WERI-Rb-1 (cell line): Measurements from ENCODE around the gene UNC93A.

ENCODE experiments used
- DNase-seq: peaks from one replicate; pipeline ENCODE4 v3.0.0-alpha.2; 2020
- H3K27ac ChIP-seq: fragments of 250-450 bp; sonication (Bioruptor Pico); 2 replicates; pipeline ENCODE4 v1.5.1; 2020; ENCODE audit warnings: mild to moderate bottlenecking, moderate library complexity
- H3K27me3 ChIP-seq: fragments of 250-450 bp; sonication (Bioruptor Pico); 2 replicates; pipeline ENCODE4 v1.5.1; 2021; ENCODE audit warnings: mild to moderate bottlenecking, low read depth, moderate library complexity; ENCODE audit not compliant: insufficient read depth, severe bottlenecking
- H3K36me3 ChIP-seq: fragments of 250-450 bp; sonication (Bioruptor Pico); 2 replicates; pipeline ENCODE4 v1.5.1; 2020; ENCODE audit warnings: mild to moderate bottlenecking, moderate library complexity
- H3K4me3 ChIP-seq: 2 replicates; pipeline ENCODE4 v1.5.1; 2011; ENCODE audit warnings: low read depth, mild to moderate bottlenecking, control low read depth, low read length
- H3K9me3 ChIP-seq: fragments of 250-450 bp; sonication (Bioruptor Pico); 2 replicates; pipeline ENCODE4 v1.5.1; 2021; ENCODE audit warnings: mild to moderate bottlenecking, moderate library complexity; ENCODE audit not compliant: severe bottlenecking
- TF ChIP-seq, protein P1 (sequence below): IDR thresholded peaks from 2 replicates; pipeline ENCODE4 v1.5.1; 2011; ENCODE audit warnings: low read depth, mild to moderate bottlenecking, control low read depth, inconsistent platforms, low read length

The UNC93A gene

DNA sequence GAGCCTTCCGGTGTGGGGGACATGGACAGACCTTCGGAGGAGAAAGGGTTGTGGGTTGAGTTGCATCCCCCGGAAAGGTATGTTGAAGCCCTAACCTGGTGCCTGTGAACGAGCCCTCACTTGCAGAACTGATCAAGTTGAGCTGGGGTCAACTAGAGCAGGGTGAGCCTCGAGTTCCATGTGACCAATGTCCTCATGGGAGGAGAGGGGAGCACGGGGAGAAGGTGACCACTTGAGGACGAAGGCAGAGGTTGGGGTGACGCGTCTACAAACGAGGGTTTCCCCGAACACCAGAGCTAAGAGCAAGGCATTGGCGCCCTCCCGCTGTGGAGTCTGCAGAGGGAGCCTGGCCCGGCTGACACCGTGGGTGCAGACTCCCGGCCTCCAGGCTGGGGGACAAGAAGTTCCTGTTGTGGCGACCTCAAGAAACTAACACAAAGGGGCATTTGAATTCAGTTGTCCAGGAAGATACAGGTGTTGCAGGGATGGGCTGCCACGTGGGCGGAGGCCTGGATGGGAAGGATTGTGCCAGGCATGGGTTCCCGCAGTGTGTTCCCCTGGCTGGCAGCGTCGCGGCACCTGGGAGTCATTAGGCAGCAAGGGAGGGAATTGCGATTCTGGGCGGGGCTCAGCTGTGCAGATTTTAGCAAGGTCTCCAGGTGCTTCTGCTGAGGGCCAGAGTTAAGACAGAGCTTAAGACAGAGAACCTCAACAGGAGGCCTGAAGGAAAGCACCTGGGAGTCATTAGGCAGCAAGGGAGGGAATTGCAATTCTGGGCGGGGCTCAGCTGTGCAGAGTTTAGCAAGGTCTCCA, 20.4 kb upstream of the UNC93A start:
- DNase-seq: no peak
- Histone ChIP-seq H3K4me3 (no peak overlapping the region), H3K27me3 (no peaks in the 10 kb centered on the region), H3K27ac (no peak overlapping the region), H3K9me3 (peaks cover 9% of the 10 kb centered on the region), H3K36me3 (no peaks in the 10 kb centered on the region)
- TF ChIP-seq, protein P1, sequence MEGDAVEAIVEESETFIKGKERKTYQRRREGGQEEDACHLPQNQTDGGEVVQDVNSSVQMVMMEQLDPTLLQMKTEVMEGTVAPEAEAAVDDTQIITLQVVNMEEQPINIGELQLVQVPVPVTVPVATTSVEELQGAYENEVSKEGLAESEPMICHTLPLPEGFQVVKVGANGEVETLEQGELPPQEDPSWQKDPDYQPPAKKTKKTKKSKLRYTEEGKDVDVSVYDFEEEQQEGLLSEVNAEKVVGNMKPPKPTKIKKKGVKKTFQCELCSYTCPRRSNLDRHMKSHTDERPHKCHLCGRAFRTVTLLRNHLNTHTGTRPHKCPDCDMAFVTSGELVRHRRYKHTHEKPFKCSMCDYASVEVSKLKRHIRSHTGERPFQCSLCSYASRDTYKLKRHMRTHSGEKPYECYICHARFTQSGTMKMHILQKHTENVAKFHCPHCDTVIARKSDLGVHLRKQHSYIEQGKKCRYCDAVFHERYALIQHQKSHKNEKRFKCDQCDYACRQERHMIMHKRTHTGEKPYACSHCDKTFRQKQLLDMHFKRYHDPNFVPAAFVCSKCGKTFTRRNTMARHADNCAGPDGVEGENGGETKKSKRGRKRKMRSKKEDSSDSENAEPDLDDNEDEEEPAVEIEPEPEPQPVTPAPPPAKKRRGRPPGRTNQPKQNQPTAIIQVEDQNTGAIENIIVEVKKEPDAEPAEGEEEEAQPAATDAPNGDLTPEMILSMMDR: no peak

DNA sequence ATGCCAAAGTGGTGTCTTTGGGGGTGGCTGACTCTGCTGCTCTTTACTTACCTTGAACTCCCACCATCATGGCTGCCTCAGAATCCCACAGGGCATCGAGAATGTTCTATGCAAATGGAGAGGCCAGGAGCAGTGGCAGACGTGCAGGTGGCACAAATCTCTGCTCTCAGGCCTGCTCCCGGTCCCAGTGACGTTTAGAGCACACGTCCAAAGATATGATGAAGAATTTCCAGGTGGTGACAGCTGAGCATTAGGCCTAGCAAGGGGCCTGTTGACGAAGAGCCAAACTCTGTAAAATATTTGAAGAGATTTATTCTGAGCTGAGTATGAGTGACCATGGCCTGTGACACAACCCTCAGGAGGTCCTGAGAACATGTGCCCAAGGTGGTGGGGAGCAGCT, 19.0 kb upstream of the UNC93A start:
- Histone ChIP-seq H3K27me3 (no peaks in the 10 kb centered on the region), H3K9me3 (peaks cover 6% of the 10 kb centered on the region), H3K4me3 (no peak overlapping the region), H3K36me3 (no peaks in the 10 kb centered on the region), H3K27ac (no peak overlapping the region)
- no peak for DNase-seq
- TF ChIP-seq, protein P1: no peak

DNA sequence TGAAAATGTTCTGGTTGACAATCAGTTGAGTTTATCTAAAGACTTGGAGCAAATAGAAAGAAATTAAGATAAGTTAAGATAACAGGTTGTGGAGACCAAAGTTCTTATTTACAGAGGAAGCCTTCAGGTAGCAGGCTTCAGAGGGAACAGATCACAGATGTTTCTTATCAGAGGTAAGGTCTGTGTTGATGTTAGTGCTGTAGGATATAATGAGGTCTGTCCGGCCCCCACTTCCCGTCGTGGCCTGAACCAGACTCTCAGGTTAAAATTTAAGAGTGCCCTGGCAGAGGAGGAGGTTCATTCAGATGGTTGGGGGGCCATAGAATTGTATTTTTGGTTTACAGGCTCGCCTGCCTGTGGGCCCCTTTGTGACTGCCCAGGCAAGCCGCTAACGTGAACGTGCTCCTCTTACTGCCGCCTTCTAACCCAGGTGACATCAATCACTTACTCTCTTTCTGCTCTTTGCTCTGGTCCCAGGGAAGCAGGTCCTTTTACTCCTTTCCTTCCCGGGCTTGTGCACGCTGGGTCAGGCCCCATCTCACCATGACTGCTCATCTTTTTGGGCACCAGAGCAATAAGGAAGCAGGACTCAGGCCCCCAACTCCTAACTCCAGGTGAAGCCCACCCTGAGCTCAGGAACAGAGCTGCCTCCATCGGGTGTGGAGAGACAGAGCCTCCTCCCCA, 18.3 kb upstream of the UNC93A start:
- Histone ChIP-seq H3K9me3 (peaks cover 3% of the 10 kb centered on the region), H3K27ac (no peak overlapping the region), H3K36me3 (no peaks in the 10 kb centered on the region), H3K27me3 (no peaks in the 10 kb centered on the region), H3K4me3 (no peak overlapping the region)
- DNase-seq: no peak
- TF ChIP-seq, protein P1: no peak

- TF ChIP-seq, protein P1: no peak
- DNase-seq: no peak
- peaks cover 3% of the 10 kb centered on the region for H3K9me3 ChIP-seq
- H3K27ac ChIP-seq: no peak overlapping the region
- no peaks in the 10 kb centered on the region for H3K27me3 ChIP-seq
- H3K4me3 ChIP-seq: no peak overlapping the region
- H3K36me3 ChIP-seq: no peaks in the 10 kb centered on the region
Observed at GRCh38 chr6:167274270-167274669, 16.8 kb upstream of the UNC93A start.

- TF ChIP-seq, protein P1: no peak
- H3K27ac ChIP-seq: no peak overlapping the region
Observed at GRCh38 chr6:167275001-167275400, 16.1 kb upstream of the UNC93A start.

More at GRCh38 chr6:167275001-167275400, 16.1 kb upstream of the UNC93A start:
- Histone ChIP-seq H3K4me3 (no peak overlapping the region), H3K9me3 (peaks cover 3% of the 10 kb centered on the region), H3K27me3 (no peaks in the 10 kb centered on the region), H3K36me3 (no peaks in the 10 kb centered on the region)
- DNase-seq: no peak
